MCF 10A (cell line): ENCODE measurements around the gene CROCC2. TPM values are rescaled to one million over a fixed set of nuclear protein-coding genes. Genes with fewer than 3 reads are reported as not detected.

Source experiments
- BruUV-seq: library from RNA; stranded (reverse); fragments of 400-500 nt; replicated peaks from 2 replicates; lab custom pipeline; 2021; lab: Mats Ljungman, UMichigan
- CTCF ChIA-PET: fragments of 300-600 bp; sonication (Branson Sonifier 250); formaldehyde crosslinking; extraction: SDS; loops from one replicate; lab custom pipeline; 2021; ENCODE audit warnings: antibody characterized with exemption, inconsistent platforms; lab: Yijun Ruan, JAX
- POLR2A ChIA-PET: fragments of 300-600, 350-650 bp; sonication (Branson Sonifier 250); formaldehyde crosslinking; extraction: SDS; loops from one replicate; lab custom pipeline; 2020; ENCODE audit warnings: antibody characterized with exemption, inconsistent platforms; lab: Yijun Ruan, JAX
- DNase-seq: peaks from one replicate; pipeline ENCODE4 v3.0.0-alpha.2; 2018; ENCODE audit not compliant: unreplicated experiment
- H3K27ac Mint-ChIP-seq: one replicate; pipeline ENCODE4 v1.8.0; 2022; ENCODE audit warnings: mild to moderate bottlenecking, low read depth, mixed read lengths; ENCODE audit not compliant: unreplicated experiment
- H3K27me3 Mint-ChIP-seq: one replicate; pipeline ENCODE4 v1.8.0; 2022; ENCODE audit warnings: mixed read lengths; ENCODE audit not compliant: insufficient read depth, unreplicated experiment
- H3K36me3 Mint-ChIP-seq: one replicate; pipeline ENCODE4 v1.8.0; 2022; ENCODE audit warnings: mild to moderate bottlenecking, moderate library complexity, mixed read lengths; ENCODE audit not compliant: insufficient read depth, unreplicated experiment
- H3K4me1 Mint-ChIP-seq: one replicate; pipeline ENCODE4 v1.8.0; 2022; ENCODE audit warnings: mixed read lengths; ENCODE audit not compliant: insufficient read depth, unreplicated experiment
- H3K4me3 Mint-ChIP-seq: one replicate; pipeline ENCODE4 v1.8.0; 2022; ENCODE audit warnings: mild to moderate bottlenecking, moderate library complexity, mixed read lengths; ENCODE audit not compliant: unreplicated experiment
- H3K9me3 Mint-ChIP-seq: one replicate; pipeline ENCODE4 v1.8.0; 2022; ENCODE audit warnings: mixed read lengths; ENCODE audit not compliant: unreplicated experiment
- CTCF ChIP-seq: fragments of 200-600 bp; IDR thresholded peaks from one replicate; pipeline ENCODE4 v1.8.0; 2022; ENCODE audit warnings: antibody characterized with exemption, mild to moderate bottlenecking; ENCODE audit not compliant: unreplicated experiment
- intact Hi-C: fragments of 100-400 bp; cut with micrococcal nuclease; formaldehyde crosslinking; loops from 2 replicates; pipeline ENCODE4 v1.14.1; 2022
- total RNA-seq: library from RNA; stranded (reverse); gene quantifications from 2 replicates; pipeline ENCODE4 v1.2.3, GENCODE V29; 2022

CROCC2 gene
- total RNA-seq, 1 experiment from 2014 or later: not detected

- H3K4me3 Mint-ChIP-seq: no peak overlapping the region
- no peak for DNase-seq
- no peaks in the 10 kb centered on the region for H3K9me3 Mint-ChIP-seq
- no peaks in the 10 kb centered on the region for H3K36me3 Mint-ChIP-seq
- TF ChIP-seq CTCF: no peak
- H3K27ac Mint-ChIP-seq: no peak overlapping the region
- BruUV-seq: no TSS peak
- ChIA-PET POLR2A (interaction anchor here (0.5 to 0.9 kb wide), 2 partner anchors 31 to 47 kb away, joined by 3 to 4 read pairs; no protein-coding TSS in a partner anchor), CTCF (no interaction called here)
- intact Hi-C loops: no loop called here
- no peaks in the 10 kb centered on the region for H3K4me1 Mint-ChIP-seq
- H3K27me3 Mint-ChIP-seq: no peaks in the 10 kb centered on the region
These were observed 29.5 kb upstream of the CROCC2 start for GRCh38 chr2:240876475-240877251.

GRCh38 chr2:240877460-240878340, 28.4 kb upstream of the CROCC2 start:
- POLR2A ChIA-PET: interaction anchor here (0.5 to 0.9 kb wide), 2 partner anchors 30 to 48 kb away, joined by 3 to 4 read pairs; no protein-coding TSS in a partner anchor

GRCh38 chr2:240878341-240878936, 27.7 kb upstream of the CROCC2 start:
- H3K36me3 Mint-ChIP-seq: no peaks in the 10 kb centered on the region
- CTCF ChIA-PET: interaction anchor here (0.8 kb wide), 1 partner anchor 11 kb away, joined by 3 read pairs; no protein-coding TSS in a partner anchor
- no peak overlapping the region for H3K4me3 Mint-ChIP-seq
- no peak for TF ChIP-seq CTCF
- POLR2A ChIA-PET: no interaction called here
- no peak overlapping the region for H3K27ac Mint-ChIP-seq
- H3K9me3 Mint-ChIP-seq: no peaks in the 10 kb centered on the region
- no peak for DNase-seq
- no TSS peak for BruUV-seq
- no peaks in the 10 kb centered on the region for H3K27me3 Mint-ChIP-seq
- no peaks in the 10 kb centered on the region for H3K4me1 Mint-ChIP-seq
- intact Hi-C loops: no loop called here

More at GRCh38 chr2:240877460-240878340, 28.4 kb upstream of the CROCC2 start:
- Mint-ChIP-seq H3K27me3 (no peaks in the 10 kb centered on the region), H3K9me3 (no peaks in the 10 kb centered on the region), H3K4me1 (no peaks in the 10 kb centered on the region), H3K27ac (no peak overlapping the region), H3K4me3 (no peak overlapping the region), H3K36me3 (no peaks in the 10 kb centered on the region)
- intact Hi-C loops: no loop called here
- no peak for DNase-seq
- no TSS peak for BruUV-seq
- CTCF ChIA-PET: no interaction called here
- TF ChIP-seq CTCF: no peak

- Mint-ChIP-seq H3K9me3 (no peaks in the 10 kb centered on the region), H3K27me3 (no peaks in the 10 kb centered on the region), H3K27ac (no peak overlapping the region), H3K4me1 (no peaks in the 10 kb centered on the region), H3K36me3 (no peaks in the 10 kb centered on the region), H3K4me3 (no peak overlapping the region)
- BruUV-seq: no TSS peak
- CTCF ChIA-PET: interaction anchor here (0.8 kb wide), 1 partner anchor 12 kb away, joined by 3 read pairs; no protein-coding TSS in a partner anchor
- intact Hi-C loops: no loop called here
- no peak for TF ChIP-seq CTCF
- no peak for DNase-seq
- POLR2A ChIA-PET: no interaction called here
These were observed 27.0 kb upstream of the CROCC2 start for GRCh38 chr2:240879105-240879504.
